ENCODE measurements around the gene FAM163B. TPM values are rescaled to one million over a fixed set of nuclear protein-coding genes. Genes with fewer than 3 reads are reported as not detected.

FAM163B gene
- total RNA-seq, 1 donor from 2014 or later, result not detected

- no peak overlapping the region for H3K4me3 Mint-ChIP-seq
- H3K27me3 Mint-ChIP-seq, result peaks cover 25% of the 10 kb centered on the region
- peaks cover 21% of the 10 kb centered on the region for H3K4me1 Mint-ChIP-seq (ENCODE audit: unreplicated experiment)
- no peak for DNase-seq (ENCODE audit: extremely low spot score, unreplicated experiment)
- no peaks in the 10 kb centered on the region for H3K9me3 Mint-ChIP-seq
- no peaks in the 10 kb centered on the region for H3K36me3 Mint-ChIP-seq
- TF ChIP-seq CTCF (conservative IDR thresholded peaks at IDR 0.05), result no peak
- no peak overlapping the region for H3K27ac Mint-ChIP-seq
Observed at GRCh38 chr9:133638711-133639110, 29.5 kb upstream of the FAM163B start.

GRCh38 chr9:133638076-133638475 lies 28.9 kb upstream of the FAM163B start:
- no peaks in the 10 kb centered on the region for H3K36me3 Mint-ChIP-seq
- peaks cover 26% of the 10 kb centered on the region for H3K27me3 Mint-ChIP-seq
- H3K9me3 Mint-ChIP-seq, result no peaks in the 10 kb centered on the region
- peaks cover 23% of the 10 kb centered on the region for H3K4me1 Mint-ChIP-seq (ENCODE audit: unreplicated experiment)
- no peak overlapping the region for H3K27ac Mint-ChIP-seq
- no peak for TF ChIP-seq CTCF (conservative IDR thresholded peaks at IDR 0.05)
- DNase-seq (ENCODE audit: extremely low spot score, unreplicated experiment), result no peak
- no peak overlapping the region for H3K4me3 Mint-ChIP-seq

- no peak for TF ChIP-seq CTCF (conservative IDR thresholded peaks at IDR 0.05)
- H3K4me1 Mint-ChIP-seq (ENCODE audit: unreplicated experiment), result peaks cover 27% of the 10 kb centered on the region
- no peak overlapping the region for H3K4me3 Mint-ChIP-seq
- H3K27me3 Mint-ChIP-seq, result peaks cover 26% of the 10 kb centered on the region
- DNase-seq (ENCODE audit: extremely low spot score, unreplicated experiment), result no peak
- no peak overlapping the region for H3K27ac Mint-ChIP-seq
- H3K36me3 Mint-ChIP-seq, result no peaks in the 10 kb centered on the region
- H3K9me3 Mint-ChIP-seq, result no peaks in the 10 kb centered on the region
Observed at GRCh38 chr9:133637451-133638055, 28.4 kb upstream of the FAM163B start.

- Mint-ChIP-seq H3K36me3 (no peaks in the 10 kb centered on the region), H3K4me3 (no peak overlapping the region), H3K9me3 (no peaks in the 10 kb centered on the region), H3K4me1 (ENCODE audit: unreplicated experiment) (peaks cover 28% of the 10 kb centered on the region), H3K27ac (no peak overlapping the region), H3K27me3 (peaks cover 26% of the 10 kb centered on the region)
- DNase-seq (ENCODE audit: extremely low spot score, unreplicated experiment), result no peak
- TF ChIP-seq CTCF (conservative IDR thresholded peaks at IDR 0.05), result no peak
Observed at GRCh38 chr9:133636902-133637301, 27.7 kb upstream of the FAM163B start.

- Mint-ChIP-seq H3K27me3 (peaks cover 22% of the 10 kb centered on the region), H3K27ac (no peak within 1 kb of the TSS), H3K9me3 (no peaks in the 10 kb centered on the region), H3K36me3 (no peaks in the 10 kb centered on the region), H3K4me1 (ENCODE audit: unreplicated experiment) (peaks cover 25% of the 10 kb centered on the region), H3K4me3 (no peak within 1 kb of the TSS)
- DNase-seq (ENCODE audit: extremely low spot score, unreplicated experiment), result no peak
- no peak for TF ChIP-seq CTCF (conservative IDR thresholded peaks at IDR 0.05)
Observed at GRCh38 chr9:133635533-133636531, 26.6 kb upstream of the FAM163B start, which contains the start of gene DBH. TSS of gene DBH (plus strand) at chr9:133636363. CDS start at chr9:133636372, 9 bp downstream.

All from type B pancreatic cell (in vitro differentiated cells).